Hepatic stellate cell (primary cell): ENCODE data around the gene ELK4.
"Not testable (repeated sequence)": the region's sequence is repeated elsewhere in the genome, so short reads cannot be mapped to it uniquely, and the experiment has no call there.

Experiments
- DNase-seq: peaks from one replicate; pipeline ENCODE4 v3.0.0; 2011; ENCODE audit warnings: low spot score

Gene ELK4

DNA sequence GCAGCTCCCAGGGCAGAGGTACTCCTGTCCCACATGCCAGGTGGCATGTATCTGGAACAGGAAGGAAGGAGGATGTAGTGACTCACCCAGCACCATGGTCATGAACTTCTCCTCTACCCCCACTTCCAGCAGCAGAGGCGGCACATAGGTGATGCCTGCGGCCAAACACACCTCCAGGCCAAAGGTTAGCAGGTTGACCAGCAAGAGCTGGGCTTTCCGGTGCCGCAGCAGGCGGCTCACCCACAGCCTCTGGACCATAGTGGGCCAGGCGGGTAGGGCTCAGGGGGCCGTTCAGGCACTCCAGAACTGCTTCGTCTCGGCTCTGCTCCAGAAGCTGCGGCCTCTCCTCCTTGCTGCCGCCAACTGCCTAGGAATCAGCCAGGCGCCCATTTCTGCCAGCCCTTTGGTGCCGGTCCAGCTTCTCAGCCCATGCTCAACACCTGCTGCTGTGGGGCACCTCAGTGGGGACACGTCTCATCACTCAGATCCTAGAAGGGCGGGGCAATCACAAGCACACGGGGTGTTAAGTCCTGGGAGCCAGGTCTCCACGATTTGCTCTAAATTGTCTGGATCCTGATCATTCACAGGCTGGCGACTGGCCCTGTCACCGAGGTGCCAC, 32.7 kb upstream of the ELK4 start:
- no peak for DNase-seq

DNA sequence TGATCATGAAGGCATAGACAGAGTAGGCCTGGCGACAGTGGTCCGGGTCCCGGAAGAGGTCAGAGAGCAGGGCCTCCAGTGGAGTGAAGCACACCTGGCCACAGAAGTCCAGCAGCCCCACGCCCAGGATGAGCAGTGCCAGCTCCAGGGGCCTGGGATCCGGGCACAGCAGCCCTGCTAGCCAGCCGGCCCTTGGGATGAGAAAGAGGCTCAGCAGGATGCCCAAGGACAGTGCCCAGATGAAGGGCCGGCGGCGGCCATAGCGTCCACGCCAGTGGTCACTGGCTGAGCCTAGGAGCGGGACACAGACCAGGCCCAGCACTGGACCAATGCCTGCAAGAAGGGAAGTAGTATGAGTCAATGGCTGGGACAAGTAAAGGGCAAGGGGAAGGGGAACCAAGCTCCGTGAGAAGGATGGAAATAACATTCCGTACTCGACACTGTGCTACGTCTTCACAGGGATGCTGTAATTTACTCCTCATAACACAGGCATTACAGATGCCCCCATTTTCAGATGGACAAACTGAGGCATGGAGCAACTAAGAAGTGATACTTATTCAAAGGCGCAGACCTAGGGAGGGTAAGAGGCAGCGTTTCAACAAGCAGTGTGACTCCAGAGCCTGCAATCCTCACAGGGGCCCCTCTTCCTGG, 31.6 kb upstream of the ELK4 start:
- DNase-seq = no peak

DNA sequence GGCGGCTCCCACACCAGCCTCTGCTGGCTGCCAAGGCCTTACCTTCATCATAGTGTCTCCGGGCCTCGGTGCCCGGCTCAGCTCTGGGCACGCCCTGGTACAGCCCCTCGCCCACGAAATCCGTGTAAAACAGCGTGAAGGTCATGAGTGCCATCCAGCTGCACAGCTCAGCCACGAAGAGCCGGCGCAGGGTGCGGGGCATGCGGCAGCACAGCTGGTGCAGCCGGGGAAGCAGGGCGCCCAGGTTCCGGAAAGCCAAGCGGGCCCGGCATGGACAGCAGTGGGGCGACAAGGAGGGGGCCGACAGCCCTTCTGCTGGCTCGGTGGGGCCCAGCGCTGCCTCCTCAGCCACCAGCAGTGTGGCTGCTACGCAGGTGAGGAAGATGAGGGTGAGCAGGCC, 31.0 kb upstream of the ELK4 start:
- no peak for DNase-seq

DNA sequence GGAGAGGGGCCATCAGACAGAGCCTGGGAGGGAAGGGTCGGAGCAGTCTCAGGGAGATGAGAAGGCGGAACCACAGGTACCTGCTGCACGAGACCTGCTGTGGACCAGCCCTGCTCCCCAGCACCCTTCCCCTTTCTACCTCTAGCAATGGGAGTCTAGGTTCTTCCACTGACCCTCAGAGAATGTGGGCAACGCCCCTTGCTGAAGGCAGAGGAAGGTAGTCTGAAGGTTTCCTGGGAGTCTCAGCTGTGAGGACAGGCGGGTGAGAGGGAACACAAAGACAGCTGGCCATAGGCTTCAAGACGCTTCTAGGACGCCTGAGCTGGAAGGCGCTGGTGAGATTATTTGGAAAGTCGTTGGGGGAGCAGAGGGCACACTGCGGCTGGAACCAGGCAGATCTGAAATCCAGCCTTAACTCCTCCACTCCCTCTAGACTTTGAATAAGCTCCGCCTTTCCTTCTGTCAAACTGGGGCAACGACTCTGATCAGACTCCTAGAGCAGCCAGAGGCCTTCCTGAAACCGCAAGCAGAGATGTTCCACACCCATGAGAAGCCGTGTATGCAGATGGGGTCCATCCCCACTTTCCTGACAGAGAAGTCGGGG, 30.4 kb upstream of the ELK4 start:
- no peak for DNase-seq

DNA sequence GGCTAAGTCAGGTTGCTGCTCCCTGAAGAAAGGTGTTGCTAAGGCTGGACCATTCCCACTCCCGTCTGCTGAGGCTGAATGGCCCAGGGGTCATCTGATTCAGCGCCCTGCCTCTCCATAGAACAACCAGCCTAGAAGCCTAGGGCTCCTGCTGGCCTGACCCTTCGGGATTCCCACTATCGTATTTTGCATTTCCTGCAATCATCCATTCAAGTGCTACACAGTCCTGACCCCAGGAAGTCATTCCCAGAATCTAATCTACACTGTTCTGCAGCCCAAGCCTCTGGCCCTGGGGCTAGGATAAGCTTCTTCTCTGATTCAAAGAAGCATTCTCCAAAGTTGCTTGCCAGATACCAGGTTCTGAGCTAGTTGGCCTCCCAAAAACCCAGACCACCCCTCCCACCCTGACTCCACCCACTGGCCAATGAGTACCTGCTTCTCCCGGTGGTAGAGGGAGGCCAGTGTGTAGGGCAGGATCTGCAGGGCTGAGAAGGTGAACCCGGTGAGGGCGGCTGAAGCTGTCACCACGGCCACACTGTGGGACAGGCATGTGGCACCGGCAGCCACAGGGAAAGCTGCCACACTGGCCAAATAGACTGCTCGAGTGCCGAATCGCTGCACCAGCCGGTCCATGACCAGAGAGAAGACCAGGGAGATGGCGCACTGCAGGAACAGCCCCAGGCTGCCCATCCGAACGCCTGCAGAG, 29.8 kb upstream of the ELK4 start:
- no peak for DNase-seq

DNA sequence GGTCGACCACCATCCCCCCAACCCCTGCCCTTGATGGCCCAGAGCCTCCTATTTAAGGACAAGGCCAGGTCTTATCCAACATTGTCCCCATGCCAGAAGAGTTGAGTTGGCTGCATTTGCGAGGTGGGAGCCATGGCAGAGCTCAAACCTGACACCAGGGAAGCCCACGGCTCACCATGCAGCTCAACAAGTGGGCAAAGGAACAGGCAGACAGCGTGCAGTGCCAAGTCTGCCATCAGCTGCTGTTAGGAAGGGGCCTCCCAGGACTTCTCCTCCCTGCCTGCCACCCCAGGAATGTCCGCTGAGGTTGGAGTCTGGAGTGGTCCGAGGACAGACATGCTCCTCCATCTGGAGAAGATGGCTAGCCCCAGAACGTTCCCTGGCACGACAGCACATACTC, 28.6 kb upstream of the ELK4 start:
- no peak for DNase-seq

DNA sequence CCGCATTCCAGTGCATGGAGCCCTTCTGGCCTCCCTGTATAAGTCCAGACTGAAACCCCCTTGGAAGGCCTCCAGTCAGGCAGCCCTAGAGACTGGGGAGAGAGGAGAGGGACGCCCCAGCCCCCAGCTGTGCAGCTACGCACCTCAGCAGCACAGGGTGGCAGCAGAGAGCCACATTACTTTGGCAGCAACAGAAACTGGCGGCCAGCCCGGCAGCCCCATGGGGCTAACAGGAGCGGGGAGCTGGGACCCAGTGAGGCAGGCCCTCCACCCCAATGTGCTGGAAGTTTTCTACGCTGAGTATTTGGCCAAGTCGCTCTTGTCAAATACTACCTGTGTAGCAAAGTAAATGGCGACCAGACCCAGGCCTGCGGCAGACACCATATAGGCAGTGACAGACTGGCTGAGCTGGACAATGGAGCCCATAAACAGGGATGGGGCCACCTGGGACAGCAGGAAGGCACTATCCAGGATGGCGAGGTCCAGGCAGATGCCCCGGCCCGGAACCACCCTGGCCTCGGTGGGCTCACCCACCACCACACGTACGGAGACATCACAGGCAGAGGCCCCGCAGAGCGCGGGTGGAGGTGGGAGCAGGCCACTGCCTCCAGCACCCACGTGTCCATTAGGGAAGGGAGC, 27.3 kb upstream of the ELK4 start:
- peak; percentile 89 for DNase-seq

DNA sequence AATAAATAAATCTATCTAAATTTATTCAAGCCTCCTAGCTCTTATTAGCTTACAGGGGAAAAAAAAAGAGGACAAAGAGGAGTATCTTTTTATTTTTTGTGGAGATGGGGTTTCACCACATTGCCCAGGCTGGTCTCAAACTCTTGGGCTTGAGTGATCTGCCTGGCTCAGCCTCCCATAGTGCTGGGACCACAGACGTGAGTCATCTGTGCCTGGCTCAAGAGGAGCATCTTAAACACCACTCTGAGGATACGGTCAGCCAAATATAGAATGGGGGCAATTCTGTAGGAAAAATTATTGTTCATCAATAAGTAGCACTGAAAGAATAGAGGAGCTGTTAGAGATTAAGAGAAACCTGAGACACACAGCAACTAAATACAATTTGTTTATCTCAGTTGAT, 24.4 kb upstream of the ELK4 start:
- no peak for DNase-seq

DNA sequence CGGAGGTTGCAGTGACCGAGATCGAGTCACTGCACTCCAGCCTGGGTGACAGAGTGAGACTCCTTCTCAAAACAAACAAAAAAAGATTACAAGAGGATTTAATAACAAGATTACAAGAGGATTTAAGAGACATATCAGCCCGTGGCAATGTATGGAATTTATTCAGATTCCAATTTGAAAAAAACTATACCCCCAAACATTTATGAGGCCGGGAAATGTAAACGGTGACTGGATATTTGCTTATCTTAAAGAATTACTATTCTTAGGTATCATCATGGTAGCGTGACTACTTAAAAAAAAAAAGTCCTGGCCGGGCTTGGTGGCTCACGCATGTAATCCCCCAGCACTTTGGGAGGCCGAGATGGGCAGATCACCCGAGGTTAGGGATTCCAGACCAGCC, 21.2 kb upstream of the ELK4 start:
- DNase-seq = no peak

DNA sequence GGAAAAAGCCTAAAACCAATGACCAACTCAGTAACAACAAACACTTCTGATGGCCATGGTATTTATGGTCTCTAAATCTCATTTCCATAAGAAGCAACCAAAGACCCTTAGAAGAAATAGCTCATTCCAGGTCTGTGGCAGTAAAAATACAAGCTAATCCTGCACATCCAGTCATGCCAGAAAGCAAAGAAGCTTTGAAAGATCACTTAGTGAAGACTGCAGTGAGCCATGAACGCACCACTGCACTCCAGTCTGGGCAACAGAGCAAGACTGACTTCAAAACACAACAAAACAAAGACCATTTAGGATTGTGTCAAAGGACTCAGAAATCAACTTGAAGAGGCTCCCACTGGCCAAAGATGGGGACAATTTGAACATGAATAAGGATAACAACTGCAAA, 18.4 kb upstream of the ELK4 start:
- no peak for DNase-seq

DNA sequence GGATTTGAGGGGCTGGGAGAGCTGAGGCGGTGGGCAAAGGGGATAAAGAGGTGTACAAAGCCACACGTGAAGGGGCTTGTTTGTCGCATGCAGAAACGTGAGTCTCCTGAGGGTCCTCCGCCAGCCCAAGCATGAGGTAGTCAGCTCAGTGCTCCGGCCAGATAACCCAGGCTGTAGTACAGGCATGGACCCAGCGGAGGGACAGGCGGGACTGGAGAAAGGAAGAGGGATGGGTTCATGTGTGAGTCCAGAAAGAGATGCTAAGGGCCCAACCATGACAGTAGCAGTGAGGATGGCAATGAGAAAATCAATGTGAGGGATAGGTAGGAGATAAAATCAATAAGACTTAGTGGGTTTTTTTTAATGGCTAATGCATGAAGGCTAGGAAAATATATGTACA, 13.7 kb upstream of the ELK4 start:
- no peak for DNase-seq

DNA sequence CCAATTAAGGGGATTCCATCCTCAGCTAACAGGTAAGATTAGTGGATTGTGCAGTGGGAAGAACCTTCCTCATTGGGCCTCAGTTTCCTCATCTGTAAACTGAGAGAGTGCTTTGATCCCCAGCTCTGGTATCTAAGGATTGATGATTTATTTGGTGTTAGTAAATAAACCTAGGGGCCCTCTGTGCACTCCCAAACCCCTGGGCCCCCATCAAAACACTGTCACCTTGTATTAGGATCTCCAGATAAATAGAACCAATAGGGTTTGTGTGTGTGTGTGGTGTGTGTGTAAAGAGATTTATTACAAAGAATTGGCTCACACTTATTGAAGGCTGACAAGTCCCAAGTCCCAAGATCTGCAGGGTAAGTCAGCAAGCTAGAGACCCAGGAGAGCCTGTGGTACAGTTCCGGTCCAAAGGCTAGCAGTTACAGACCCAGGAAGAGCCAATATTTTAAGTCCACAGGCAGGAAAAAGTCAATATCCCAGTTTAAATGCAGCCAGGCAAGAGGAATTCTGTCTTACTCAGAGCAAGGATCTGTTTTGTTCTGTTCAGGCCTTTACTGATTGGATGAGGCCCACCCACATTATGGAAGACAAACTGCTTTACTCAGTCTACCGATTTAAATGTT, 11.0 kb upstream of the ELK4 start:
- DNase-seq = no peak

DNA sequence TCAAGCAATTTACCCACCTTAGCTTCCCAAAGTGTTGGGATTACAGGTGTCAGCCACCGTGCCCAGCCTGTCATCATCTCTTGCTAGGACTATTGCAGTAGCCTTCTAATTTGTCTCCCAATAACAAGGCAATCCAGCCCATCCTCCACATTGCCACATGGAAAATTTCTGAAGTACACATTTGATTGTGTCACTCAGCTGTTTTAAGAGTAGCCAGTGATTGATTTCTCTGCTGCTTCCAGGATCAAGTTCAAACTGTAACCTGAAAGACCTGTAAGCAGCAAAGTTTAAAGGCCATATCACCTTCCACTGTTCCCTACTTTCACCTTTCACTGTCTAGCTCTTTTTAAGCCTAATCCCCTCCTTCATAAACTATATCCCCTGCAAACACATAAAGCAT, 7.8 kb upstream of the ELK4 start:
- DNase-seq = no peak

DNA sequence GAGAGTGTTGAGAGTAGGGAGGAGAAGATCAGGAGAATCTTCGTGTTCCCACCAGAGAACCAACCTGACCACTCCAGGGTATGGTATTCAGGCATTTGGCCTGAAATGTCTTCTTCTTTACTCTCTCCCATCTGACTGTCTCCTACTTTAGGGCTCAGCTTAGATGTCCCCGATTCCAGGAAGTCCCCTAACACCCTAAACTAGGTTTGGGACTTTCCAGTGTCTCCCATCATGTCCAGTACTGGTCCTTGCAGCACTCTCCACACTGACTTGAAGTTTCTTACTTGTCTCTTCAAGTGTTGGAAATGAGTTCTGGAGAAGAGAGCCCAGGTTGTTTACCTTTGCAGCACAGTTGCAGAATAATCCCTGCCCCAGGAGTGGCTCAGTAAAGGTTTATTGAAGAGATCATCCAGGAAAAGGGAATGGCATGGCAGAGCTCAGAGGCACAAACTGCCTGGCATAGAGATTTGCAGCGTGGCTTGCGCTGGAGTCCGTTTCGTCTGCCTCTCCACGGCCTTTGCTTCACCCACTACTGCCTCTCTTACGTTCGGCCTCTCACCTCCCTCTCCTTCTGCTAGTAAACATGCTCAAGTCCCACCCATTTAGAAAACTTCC, 6.2 kb upstream of the ELK4 start:
- no peak for DNase-seq

DNA sequence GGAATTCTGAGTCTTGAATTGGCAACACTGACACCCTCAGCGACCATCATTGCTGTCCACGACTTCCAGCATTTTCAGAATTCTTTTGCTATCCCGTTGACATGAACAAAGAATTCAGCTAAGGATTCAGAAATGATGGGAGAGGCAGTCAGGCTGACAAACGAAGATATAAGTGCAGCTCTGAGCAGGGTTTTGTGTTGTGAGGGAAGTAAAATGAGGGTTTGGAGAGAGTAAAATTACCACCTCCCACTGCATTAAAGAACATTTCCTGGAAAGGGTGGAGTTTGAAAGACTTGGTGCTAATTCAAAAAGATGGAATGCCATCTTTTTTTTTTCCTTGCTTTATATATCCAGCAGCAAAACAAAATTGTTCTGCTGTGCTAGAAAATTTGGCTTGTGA, 4.9 kb upstream of the ELK4 start:
- no peak for DNase-seq

DNA sequence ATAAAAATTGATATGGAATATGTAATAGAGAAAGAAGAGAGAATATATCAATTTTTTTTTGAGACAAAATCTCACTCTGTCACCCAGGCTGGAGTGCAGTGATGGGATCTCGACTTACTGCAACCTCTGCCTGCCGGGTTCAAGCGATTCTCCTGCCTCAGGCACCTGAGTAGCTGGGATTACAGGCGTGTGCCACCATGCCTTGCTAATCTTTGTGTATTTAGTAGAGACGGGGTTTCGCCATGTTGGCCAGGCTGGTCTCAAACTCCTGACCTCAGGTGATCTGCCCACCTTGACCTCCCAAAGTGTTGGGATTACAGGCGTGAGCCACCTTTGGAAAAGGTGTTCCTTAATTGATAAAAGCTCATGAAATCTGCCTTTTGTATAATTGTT, 4.3 kb upstream of the ELK4 start:
- DNase-seq = not testable (repeated sequence)

DNA sequence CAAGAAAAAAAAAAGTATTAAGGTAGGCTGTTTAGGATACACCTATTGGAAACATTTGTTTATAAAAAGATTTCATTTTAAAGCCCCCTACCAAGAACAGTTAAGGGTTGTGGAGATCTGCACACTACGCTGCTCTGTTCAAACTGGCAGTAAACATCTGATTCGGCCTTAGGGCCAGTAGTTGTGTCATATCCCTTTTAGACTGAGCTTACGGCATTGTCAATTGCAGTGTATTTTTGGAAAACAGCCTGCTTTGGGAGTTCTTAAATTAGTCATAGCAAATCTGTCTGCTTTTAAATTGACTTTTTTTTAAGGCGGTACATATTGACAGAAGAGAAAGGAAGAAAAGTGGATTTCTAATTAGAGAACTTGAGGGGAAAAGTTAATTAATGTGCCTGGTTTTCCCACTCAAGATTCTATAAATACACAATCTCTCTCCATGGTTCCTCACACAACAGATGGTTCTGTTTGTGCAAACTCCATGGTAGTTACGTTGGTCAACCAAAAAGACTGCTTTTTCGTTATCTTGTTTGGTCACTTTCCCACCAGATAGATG, 1.7 kb upstream of the ELK4 start:
- peak; percentile 66 for DNase-seq

DNA sequence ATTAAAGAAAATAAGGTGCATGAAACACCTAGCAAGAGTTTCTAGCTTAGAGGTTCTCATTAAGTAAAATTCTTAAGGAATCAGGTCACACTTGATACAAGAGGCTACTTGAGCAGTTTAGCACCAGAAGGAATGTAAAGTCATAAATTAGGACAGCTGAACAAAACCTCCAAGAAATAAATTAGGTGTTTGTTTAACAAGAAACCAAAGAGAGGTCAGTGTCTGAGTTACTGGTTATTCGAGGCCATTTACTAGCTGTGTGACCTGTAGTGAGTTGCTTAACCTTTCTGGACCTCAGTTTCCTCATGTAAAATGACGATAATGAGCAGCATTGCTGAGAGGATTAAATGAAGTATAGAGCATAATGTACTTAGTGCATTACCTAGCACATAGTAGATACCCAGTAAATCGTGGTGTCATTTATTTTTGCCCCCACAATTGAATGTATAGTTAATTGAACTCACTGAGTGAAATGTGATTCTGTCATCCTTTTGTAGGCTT, 908 bp upstream of the ELK4 start:
- DNase-seq = no peak

DNA sequence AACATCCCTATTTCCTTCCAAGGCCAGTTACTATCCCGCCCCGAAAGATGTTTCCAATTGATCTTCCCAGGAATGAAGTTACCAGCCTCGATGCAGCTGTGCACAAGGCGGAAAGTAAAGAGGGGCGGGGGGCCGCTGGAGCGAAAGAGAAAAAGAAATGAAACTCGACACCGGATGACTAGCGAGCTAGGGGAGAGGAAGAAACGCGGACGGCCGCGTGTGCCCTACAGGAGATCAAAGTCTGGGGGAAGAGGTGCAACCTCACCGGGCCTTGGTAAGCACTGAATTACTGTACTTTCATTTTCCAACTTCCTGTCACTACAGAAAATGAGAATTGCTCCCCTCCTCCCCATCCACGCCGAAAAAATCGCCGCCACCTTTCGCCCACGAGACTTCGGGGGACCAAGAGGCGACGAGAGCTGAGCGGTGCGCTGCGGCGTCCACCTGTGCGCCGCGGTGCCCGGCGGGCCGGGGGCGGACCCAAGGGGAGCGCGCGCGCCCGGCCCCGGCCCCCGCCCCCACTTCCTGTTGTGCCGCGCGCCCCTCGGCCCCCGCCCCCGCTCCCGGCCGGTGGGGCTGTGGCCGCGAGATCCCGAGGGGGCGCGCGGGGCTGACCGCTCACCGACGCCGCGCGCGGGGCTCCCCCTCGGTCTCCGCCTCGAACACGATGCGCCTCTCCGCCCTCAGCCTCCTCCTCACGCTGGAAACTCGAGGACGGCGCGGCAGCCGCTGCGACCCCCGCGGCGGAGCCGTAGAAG, 622 bp downstream of the ELK4 start:
- peak; percentile 75 for DNase-seq

DNA sequence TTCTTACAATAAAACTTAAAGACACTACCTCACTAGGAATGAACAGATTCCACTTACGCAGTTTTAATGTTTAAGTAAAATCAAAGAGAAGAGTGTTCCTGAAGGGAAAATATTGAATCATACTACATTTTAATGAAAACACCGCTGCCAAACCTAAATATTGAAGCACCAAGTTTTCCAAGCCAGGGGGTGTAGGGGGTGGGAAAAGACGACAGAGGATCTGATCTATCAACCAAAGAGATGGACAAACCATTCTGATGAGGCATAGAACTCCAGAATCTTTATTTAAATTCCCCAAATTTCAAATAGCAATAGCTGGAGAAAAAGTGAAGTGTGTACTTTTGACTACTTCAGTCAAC, 1.2 kb downstream of the ELK4 start:
- DNase-seq = no peak

DNA sequence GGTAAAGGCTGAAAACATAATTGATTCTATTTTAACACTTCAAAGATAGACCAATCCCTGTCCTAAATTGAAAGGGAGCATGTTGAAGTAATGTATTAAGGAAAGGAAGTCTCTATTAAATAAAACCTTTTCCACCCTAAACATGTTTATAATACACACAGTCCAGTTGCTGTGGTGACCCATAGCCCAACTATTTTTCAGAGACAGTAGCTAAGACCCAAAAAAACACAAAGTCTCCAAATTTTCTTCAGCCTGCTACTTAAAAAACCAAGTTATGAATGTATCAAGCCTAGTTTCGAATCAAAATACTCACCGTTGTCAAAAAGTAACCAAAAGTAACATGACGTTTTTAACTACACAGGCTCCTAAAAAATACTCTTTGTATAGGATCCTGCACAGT, 1.6 kb downstream of the ELK4 start:
- peak; percentile 70 for DNase-seq
